Activated CD4-positive, CD25-positive, alpha-beta regulatory T cell (primary cell): ENCODE measurements around the gene LRBA.
"Not testable (repeated sequence)": the region's sequence is repeated elsewhere in the genome, so short reads cannot be mapped to it uniquely, and the experiment has no call there.

Experiments
- DNase-seq, 4 experiments: peaks; one replicate each; lab custom pipeline; 2025; lab: John Stamatoyannopoulos, UW

LRBA gene

DNA sequence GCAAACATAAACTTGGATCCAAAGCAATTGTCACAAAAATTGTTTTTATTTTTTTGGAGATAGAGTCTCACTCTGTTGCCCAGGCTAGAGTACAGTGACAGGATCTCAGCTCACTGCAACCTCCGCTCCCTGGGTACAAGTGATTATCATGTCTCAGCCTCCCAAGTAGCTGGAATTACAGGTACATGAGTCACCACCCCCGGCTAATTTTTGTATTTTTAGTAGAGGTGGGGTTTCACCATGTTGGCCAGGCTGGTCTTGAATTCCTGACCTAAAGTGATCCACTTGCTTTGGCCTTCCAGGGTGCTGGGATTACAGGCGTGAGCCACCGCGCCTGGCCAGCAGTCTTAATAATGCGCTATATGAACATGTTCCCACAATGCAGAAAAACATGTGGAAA lies 272.2 kb downstream of the LRBA start:
- not testable (repeated sequence) for DNase-seq

DNA sequence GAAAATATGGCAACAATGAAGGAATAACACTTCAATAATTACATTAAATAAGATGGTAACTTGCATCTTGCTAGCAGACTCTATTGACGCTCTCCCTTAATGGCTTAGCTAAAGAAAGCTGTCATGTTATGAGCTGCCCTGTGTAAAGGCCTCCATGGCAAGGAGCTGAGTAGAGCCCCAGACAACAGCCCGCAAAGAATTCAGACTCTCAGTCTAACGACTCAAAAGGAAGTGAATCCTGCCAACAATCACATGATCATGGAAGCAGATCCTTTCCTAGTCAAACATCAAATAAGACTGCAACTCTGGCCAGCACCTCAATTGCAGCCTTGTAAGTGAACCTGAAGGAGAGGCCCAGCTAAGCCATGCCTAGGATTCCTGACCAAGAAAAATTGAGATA lies 275.5 kb downstream of the LRBA start:
- DNase-seq, result no peak

DNA sequence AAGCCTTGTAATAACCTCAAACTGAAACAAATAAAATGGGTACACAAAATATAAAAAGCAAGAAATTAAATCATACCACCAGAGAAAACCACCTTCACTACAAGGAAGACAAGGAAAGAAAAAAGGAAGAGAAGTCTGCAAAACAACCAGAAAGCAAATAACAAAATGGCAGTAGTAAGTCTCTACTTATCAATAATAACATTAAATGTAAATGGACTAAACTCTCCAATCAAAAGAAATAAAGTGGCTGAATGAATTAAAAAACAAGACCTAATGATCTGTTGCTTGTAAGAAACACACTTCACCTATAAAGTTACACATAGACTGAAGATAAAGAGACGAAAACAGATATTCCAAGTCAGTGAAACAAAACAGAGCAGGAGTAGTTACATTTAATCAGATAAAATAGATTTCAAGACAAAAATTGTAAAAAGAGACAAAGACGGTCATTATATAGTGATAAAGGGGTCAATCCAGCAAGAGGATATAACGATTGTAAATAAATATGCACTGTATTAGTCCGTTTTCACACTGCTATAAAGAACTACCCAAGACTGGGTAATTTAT lies 289.0 kb downstream of the LRBA start:
- DNase-seq, result no peak

DNA sequence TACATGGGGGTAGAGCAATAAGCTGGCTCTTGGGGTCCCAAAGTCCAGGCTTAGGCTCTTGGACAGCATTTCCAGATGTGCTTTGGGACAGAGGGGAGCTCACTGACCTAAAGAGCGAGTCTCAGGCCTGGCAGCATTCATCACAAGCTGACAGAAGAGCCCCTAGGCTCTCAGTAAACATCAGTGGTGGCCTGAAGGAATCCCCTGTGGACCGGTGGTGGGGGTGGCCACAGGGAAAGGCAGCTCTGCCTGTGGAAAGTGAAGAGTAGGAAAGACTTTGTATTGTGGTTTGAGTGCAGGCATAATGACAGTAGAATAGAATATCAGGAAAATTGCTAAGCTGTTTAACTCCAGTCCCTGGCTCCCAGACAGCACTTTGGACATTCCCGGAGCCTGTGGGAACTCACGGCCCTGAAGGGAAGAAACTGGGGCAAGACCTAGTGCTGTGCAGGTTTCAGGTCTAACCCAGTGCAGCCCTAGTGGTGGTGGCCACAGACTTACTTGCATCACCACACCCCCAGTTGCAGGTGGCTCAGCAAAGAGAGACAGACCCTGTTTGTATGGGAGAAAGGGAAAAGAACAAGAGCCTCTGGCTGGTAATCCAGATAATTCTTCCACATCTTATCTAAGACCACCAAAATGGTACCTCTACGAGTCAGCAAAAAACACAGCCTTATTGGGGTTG lies 291.2 kb downstream of the LRBA start:
- no peak for DNase-seq

DNA sequence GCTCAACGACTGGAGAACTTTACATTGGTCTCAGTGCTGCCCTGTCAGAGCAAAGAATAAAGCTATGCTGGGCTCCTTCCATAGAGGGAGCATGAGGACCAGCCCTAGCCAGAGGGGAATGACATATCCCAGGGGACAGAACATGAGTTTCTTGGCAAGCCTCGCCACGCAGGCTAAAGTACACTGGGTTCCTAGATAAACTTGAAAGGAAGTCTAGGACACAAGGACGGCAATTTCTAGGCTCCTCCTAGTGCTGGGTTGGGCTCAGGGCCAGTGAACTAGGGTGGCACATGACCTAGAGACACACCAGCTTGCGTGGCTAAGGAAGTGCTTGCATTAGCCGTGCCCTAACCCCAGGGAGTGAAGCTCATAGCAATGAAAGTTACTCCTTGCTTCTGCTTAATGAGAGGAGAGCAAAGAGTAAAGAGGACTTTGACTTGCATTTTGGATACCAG lies 292.1 kb downstream of the LRBA start:
- no peak for DNase-seq

DNA sequence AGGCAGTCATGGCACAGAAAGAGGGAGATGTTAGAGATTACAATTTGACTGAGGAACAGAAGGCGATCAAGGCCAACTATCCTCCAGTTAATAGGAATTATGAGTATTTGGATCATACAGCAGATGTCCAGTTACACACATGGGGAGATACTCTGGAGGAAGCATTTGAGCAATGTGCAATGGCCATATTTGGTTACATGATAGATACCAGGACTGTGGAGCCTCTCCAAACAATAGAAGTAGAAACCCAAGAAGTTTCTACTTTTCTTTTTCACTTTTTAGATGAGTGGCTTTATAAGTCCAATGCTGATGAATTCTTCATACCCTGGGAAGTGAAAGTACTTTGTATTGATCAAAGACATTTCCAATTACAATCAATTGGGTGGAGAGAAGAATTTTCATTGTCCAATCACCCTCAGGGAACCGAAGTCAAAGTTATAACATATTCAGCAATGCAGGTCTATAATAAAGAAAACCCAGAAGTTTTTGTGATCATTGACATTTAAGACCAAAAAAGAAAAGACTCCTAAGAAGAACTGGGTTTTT lies 294.0 kb downstream of the LRBA start:
- no peak for DNase-seq

DNA sequence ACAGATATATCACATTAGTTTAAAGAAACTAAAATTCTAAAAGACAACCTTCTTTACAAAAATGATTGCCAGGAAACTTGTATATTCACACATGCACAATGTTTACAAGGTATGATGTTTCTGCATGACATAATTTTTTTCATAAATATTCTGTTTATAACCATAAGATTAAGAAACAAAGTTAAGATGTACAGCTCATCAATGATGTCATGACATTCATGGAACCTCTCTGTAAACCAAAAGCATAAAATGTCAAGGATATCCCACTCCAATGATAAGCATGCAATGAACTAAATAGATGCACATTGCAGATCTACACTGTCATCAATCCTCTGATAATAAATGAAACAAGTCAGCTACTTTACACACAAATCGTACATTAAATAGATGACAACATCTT lies 297.1 kb downstream of the LRBA start:
- DNase-seq, result no peak

DNA sequence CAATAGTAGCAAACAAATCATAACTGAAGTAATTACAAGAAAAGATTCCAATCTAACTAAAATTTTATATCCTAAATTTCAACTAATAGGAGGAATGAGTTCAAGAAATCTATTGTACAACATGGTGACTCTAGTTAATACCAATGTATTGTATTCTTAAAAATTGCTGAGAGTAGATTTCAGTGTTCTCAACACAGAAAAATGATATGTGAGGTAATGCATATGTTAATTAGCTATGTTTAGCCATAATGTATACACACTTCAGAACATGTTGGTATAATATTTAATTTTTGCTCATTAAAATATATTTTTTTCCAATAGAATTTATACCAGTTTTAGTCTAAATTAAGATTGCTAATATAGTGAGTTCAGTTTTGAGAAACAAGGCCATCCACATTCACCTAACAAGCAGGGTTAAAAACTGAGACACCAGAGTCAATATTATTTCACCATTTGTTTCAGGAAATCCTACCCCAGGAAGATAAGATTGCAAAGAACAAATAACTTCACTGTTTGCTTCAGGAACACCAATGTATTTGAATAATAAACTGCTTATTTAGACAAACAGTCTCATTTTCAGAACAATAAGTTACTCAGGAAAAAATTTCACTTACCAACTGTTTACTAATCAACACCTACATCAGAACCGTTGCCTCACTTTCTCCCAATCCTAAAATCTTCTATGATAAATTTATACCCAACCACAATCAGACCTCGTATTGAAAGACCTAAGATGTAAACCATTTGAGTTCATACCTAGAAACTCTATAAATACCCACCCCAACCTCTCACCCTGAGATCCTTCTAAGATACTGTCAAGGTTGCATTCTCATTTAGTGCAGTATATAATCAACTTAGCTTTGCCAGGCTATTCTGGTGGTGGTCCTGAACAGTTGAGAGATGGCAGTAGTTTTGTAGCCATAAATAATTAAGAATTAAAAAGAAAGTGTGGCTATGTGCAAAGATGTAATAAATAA lies 300.3 kb downstream of the LRBA start:
- no peak for DNase-seq

DNA sequence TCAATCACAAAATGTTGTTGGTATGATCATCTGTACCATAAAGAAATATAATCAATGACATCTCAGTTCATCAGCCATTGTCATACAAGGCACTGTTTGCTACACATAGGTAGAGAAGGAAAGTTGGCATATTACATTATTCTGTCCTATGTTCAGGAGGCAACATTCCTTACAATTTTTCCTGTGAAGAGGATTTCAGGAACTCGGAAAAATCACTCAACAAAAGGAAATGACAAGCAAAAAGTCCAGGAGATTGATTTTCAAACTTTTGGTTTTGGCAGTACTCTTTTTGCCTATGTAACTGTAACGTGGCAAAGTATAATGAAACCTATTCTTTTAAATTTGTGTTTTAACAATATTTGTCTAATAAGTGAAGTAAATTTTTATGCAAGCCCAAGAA lies 301.8 kb downstream of the LRBA start:
- no peak for DNase-seq

DNA sequence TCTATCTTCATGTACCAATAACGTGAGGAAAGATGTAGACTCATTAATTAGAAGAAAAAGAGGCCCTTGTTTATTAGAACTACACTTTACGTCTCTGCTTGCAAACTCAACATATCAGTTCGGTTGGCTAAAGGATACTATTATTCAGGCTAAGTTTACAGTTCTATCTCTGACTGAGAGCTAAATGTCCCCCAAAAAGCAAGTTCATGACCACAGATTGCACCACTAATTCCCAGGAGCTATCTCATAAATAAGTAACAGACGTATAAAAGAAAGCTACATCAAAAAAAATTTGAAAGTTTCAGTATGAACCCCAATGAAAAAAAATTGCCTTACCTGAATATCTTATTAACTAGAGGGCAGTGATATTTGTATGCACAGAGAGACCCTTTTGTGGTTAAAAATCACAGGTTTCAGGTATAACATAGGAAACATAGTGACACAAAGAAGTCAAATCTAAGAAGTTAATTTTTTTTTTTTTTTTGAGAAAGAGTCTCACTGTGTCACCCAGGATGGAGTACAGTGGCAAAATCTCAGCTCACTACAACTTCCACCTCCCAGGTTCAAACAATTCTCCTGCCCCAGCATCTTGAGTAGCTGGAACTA lies 304.2 kb downstream of the LRBA start:
- no peak for DNase-seq

DNA sequence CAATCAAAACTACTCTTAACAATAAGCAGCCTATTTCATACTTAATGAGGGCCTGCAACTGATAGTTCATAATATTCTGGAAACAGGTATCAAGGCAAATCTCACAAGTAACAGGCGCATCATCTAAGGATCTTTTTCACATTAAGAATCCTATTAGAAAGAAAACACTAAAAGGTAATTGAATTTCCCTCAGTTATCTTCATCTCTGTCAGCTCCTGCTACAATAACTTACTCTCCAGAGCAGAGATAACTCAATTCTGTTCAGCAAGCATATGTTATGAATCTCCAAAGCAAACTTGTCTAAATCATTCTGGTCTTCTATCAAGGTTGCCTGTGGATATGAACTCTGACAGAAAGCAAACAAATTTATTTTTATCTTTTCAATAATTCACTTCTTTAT lies 307.1 kb downstream of the LRBA start:
- no peak for DNase-seq

DNA sequence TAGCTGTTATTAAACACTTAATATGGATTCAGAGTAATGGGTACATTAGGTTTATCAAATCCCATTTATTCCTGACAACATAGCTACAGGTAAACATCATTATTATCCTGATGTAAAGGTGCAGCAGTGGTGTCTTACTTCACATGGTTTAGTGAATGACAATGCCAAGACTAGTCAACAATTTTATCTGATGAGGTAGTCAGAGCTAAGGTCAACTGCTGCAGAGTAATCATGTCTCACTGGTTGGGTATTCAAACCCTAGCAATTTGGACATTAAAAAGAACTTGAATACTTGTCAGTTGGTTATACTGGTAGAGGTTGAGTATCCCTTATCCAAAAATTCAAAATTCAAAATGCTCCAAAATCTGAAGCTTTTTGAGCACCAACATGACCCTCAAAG lies 315.5 kb downstream of the LRBA start:
- DNase-seq, result no peak

DNA sequence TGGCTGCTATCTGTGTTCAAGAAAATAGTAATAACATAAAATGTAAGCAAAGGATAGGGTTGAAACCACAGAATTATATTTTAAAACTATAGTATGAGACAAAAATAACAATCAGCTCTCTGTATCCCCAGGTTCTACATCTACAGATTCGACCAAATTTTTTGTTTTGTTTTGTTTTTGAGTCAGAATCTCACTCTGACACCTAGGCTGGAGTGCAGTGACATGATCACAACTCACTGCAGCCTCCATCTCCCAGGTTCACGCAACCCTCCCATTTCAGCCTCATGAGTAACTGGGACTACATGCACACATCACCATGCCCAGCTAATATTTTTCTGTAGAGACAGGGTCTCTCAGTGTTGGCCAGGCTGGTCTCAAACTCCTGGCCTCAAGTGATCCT lies 319.9 kb downstream of the LRBA start:
- DNase-seq, result no peak

DNA sequence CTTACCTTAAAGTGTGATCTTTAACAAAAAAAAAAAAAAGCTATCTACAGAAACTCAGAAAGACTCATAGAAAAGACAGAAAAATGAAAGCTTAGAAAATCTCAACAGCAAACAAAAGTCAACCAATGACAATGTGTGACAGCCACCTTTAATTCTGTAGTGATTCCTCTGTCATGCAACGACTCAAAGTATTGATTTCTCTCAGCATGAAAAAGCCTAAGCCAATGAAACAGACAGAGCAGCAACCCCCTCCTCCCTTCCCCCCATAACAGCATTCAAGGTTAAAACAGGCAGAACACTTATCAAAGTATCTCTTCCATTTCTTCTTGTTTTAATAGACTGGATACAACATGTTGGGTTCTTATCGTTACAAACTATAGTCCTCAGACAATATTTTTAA lies 320.6 kb downstream of the LRBA start:
- DNase-seq, result no peak

DNA sequence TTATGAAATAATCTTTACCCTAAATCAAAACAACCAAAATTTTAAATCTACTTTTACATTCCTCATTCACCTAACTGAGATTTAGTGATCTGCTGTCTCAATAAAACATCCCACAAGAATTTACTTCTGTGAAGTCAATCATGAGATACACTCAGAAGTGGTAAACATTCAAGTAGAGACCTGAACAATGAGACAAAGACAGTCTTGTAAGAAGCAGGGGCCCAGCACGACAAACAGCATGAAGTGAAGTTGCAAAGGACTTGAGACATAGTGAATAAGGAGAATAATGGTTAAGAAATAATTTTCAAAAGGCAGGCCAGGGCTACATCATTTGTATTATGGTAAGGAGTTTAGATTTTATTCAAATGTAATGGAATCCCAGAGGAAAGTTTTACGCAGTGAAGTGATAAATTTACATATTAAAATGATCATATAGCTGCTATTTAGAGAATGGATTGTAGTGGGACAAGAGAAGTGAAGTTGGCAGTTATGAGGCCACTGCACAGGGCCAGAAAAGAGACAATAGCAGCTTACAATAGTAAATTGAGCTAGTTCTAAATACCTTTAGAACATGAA lies 331.2 kb downstream of the LRBA start:
- no peak for DNase-seq

DNA sequence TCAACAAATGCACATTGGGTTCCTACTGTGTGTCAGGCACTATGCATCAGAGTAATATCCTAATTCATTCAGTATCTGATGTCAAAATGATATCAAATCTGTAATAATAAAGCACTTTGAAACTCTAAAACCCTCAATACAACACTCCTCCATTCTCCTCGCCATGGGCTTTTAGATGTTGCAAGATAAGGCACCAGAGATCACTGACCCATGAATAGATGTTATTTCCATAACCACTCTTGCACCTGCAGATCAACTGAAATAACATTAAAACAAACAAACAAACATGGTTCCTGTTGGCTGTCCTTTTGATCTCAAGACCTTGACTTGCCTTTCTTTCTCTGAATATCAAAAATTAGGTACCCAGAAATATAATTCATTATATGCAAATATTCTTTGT lies 333.0 kb downstream of the LRBA start:
- DNase-seq, result no peak

DNA sequence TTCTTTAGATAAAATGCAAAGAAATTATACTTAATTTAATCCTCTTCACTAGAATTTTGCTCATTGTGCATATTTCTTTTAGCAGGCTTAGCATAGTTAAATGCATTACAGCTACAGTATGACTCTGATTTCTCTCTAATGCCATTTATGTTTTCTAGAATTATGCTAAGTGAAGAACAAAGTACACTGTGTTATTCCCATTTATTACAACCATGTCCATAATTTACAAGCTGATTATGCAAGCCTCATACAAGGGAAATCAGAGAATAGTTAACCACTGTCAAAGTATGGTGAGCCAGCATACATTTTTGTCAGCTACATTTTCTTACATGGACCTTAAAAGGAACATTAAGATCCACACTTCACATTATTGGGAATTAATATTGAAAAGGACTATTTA lies 334.0 kb downstream of the LRBA start:
- no peak for DNase-seq

DNA sequence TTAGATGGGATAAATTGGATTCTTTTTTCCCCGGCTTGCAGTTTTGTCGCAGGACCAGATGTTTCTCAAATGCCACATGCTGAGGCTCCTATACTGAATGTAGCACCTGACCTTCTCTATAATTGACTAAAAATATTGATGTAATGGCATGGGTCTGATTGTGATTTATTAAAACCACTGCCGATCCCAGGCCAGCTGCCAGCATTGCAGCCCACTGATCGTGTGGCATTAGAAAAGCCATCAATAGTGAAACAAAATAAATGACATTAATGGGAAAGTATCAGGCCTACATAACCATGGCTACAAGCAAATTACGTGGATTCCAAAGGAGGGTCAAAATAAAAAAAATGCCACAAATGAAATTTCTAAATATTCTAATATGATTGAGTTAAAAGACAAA lies 334.4 kb downstream of the LRBA start:
- no peak for DNase-seq

DNA sequence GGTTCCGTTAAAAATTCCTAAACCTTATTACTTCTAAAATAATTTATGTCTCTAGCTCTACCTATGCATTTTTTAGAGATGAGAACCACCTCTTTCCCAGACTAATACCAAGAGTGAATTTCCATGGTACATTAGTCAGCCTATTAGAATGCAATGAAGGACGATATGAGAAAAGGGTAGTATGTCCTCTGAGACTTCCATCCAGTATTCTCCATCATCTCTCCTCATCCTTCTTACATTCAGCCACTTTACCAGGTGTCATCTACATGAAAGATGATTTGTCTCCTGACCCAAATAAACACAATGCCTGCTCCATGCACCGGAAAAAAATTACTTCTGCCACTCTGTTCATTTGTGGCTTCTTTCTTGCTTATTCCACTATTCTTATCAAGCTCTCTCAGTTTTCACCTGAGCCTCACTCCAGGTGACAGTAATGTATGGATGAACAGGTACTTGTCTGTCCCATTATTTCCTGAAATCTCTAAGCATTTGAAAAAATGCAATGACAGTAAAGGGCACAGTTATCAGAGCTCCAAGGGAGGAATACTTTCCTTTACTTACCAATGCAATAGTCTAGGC lies 335.2 kb downstream of the LRBA start:
- no peak for DNase-seq

DNA sequence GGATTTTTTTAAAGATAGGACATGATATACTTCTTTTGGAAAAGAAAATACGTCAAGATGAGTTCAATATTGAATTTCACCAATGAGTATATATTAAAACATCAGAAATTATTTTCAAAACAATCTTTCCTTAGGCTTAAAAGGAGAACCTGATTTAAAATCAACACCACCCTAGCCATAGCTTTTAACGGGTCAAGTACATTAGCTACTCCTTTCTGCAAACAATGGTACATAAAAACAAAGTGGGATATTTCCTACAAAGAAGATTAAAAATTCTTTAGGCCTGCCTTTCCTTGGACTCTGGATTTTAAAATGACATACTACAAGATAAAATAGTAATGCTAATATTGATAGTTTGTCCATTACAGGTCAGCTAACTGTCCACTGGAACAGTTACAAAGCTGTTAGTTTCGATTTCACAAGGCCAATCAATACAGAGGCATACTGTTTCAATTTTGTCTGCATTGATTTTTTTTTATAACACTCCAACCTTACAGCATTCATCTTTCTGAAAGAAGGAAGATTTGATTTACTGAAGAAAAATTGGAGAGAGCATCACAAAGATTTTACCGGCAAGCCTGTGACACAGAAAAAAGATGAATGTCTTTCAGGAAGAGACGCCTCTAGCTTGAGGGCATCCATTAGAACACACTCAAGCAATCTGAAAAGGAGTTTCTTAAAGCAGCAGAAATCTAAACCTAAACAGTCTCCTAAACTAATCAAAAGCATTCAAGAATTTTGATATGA lies 335.9 kb downstream of the LRBA start:
- no peak for DNase-seq

DNA sequence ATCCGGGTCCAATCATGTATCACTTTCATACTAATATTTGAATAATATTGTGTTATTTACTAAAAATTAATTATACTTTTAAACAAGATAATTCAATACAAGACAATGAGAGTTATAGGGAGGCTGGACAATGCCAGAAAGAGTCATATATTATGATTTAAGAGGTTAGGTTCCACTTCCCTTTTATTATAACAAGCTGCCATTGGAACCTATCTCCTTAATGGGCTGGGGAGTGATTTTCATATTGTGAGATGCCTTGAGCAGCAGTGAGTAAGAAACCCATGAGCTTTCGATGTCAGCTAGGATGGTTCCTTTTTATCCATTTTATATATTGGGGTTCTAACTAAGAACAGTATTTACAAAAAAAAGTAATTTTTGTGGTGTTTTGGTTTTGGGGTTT lies 341.3 kb downstream of the LRBA start:
- no peak for DNase-seq
